ENCODE results near the gene PPP1R37. TPM values are rescaled to one million over a fixed set of nuclear protein-coding genes. Genes with fewer than 3 reads are reported as not detected.

Gene PPP1R37
- total and polyA plus RNA-seq, 2 of the 8 experiments (the other 6 are each of a cell fraction or from before 2014, with no cell fraction given): 14.6 to 25.7 TPM

DNA sequence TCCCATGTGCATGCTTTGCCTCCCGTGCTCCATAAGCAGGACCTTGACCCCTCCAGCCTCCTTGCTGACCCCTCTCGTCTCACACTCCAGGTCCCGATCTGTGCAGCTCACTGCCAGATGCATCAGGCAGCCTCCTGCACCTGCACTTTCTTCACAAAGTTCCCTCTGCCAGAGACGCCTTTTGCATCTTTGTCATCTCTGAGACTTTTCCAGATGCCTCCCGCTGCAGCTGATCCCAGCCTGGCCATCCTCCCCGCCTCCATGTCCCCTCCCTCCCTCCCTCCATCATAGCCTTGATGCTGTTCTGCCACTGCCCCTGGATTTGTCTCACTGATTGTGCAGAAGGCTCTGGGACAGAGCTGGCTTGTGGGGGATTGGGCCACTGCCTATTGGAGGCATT, 29.9 kb downstream of the PPP1R37 start (continued):
- no peak for TF ChIP-seq CHD2 (IDR thresholded peaks at IDR 0.05; ENCODE audit: low read length)
- TF ChIP-seq NRF1 (IDR thresholded peaks at IDR 0.05; ENCODE audit: low read depth, low read length): no peak
- no peak for TF ChIP-seq RXRA (IDR thresholded peaks at IDR 0.05; ENCODE audit: insufficient read depth, low read depth, low read length)
- no peak for TF ChIP-seq SIN3A (conservative IDR thresholded peaks at IDR 0.05 in 1 of 2, IDR thresholded peaks at IDR 0.05 in 1 of 2; ENCODE audit: low read depth in 1 of 2, low read length in 2 of 2)
- TF ChIP-seq HDAC6 (IDR thresholded peaks at IDR 0.05; ENCODE audit: low read depth, low read length): no peak
- TF ChIP-seq SP2 (IDR thresholded peaks at IDR 0.05; ENCODE audit: low read length): no peak
